HG02938 (cell line): ENCODE data around the gene TMEM256.
"Not testable (repeated sequence)": the region's sequence is repeated elsewhere in the genome, so short reads cannot be mapped to it uniquely, and the experiment has no call there.

Experiments
- ATAC-seq: cut with Tn5 transposase; IDR thresholded peaks from one replicate; pipeline ENCODE4 v1.9.1; 2021; ENCODE audit warnings: mild to moderate bottlenecking, moderate library complexity; ENCODE audit not compliant: unreplicated experiment

TMEM256 gene

DNA sequence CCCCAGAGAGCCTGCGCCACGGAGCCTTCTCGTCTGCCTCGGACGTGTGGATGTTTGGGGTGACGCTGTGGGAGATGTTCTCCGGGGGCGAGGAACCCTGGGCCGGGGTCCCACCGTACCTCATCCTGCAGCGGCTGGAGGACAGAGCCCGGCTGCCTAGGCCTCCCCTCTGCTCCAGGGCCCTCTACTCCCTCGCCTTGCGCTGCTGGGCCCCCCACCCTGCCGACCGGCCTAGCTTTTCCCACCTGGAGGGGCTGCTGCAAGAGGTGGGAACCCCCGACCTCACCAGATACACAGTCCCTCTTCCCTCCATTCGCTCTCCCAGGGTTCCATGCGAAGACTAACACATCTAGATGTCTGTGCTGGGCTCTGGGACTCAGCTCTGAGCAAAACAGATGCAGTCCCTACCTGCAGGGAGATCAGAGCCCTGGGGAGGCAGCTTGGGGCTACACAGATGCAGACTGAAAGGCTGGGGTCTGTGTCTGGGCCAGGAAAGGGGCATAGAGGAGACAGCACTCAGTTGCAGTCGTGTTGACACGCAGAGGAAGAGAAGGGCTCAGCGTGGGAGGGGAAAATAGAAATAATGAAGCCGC lies 19.3 kb downstream of the TMEM256 start:
- no peak for ATAC-seq

DNA sequence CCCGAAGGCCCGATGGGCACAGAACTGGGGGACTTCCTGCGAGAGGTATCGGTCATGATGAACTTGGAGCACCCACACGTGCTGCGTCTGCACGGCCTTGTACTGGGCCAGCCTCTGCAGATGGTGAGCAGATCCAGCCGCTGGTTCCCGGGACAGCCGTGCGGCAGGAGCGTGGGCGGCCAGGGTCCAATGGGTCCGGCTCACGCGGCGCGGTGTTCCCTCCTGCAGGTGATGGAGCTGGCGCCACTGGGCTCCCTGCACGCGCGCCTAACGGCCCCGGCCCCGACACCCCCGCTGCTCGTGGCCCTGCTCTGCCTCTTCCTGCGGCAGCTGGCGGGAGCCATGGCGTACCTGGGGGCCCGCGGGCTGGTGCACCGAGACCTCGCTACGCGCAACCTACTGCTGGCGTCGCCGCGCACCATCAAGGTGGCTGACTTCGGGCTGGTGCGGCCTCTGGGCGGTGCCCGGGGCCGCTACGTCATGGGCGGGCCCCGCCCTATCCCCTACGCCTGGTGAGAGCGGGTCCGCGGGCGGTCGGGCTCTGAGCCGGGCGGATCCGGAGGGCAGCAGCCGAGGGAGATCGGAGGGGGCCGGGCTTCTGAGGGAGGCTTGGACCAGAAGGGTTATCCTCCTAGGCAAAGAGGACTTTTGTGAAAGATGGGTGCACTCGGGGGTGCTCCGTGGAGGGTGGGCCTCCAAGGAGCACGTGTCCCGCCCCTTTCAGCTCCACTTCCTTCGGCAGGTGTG lies 20.0 kb downstream of the TMEM256 start:
- ATAC-seq: no peak

DNA sequence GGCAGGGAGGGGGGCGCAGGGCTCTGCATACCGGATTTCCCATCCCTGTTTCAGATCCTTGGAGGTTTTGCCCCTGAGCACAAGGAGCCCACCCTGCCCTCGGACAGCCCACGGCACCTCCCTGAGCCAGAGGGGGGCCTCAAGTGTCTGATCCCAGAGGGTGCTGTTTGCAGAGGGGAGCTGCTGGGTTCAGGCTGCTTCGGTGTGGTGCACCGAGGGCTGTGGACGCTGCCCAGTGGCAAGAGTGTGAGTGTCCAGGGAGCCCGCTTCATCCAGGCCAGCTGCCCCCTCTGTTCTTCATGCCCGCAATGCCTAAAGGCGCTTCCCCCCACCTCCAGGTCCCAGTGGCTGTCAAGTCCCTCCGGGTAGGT lies 20.5 kb downstream of the TMEM256 start:
- ATAC-seq: no peak

DNA sequence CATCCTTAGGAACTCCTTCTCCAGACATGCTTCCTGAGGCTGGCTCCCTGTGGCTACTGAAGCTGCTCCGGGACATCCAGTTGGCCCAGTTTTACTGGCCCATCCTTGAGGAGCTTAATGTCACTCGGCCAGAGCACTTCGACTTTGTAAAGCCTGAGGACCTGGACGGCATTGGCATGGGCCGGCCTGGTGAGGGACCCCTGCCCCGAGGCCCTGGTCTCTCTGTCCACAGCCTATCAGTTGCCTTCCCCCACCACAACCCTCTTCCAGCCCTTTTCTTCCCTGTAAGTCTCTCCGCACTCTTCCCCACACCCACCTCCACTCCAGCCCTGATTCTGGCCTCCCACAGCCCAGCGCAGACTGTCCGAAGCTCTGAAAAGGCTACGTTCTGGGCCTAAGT lies 21.0 kb downstream of the TMEM256 start:
- ATAC-seq: no peak

DNA sequence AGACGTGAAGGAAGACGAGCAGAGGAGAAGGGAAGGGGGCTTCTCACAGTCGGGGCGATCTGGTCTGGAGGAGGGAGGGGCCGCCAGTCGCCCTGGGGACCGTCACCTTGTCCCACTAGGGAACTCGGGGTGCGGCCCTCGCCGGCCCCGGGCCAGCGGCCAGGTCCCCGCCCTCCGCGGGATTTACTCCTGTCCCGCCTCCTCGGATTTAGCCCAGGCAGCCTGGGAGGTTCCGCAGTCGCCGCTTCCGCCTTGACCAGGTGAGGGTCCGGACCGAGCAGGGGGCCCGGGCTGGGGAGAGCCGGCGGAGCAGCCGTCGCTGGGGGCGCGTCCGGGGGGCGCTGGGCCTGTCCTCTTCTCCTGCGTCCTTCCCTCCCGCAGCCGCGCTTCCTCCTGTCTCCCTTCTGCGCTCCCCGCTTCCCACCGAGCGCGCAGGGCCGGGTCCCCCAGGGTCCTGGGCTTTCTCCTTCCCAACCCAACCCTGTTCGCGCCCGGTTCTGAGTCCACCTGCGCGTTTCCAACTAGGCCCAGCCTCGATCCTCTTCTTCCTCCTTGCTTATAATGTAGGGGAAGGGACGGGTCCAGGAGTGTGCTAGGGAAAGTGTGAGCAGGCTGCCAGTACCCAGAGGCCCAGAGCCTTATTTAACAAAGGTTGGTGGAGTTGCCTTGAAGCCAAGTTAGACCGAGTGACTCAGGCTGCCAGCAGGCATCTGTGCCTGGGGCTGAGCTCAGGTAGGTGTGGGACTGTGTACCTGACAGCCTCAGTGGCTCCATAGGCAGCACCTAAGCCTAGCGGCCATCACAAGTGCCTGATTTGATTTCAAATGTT lies 22.8 kb downstream of the TMEM256 start, which contains the start of gene TNK1:
Gene TNK1 (plus strand): TSS at position 235 of the 829 bp plus-strand sequence. CDS start 1,838 bp downstream, outside the sequence.
- no peak for ATAC-seq

DNA sequence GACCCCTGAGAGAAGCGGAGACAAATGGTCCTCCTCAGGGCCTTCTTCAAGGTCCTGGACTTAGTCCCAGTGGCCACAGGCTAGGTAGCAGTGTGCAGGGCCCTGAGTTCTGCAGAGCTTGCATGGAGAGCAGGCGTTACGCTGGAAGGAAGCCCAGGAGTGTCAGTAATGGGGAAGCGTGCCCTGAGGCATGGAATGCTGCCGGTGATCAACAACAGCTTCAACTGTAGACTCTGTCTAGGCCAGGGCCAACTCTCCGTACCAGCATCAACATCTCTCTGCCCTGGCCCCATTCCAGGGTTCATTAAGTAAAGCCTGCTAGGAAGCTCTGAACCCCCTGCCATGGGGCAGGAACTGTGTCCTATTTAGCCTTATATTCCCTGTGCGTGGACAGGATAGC lies 23.6 kb downstream of the TMEM256 start:
- no peak for ATAC-seq

DNA sequence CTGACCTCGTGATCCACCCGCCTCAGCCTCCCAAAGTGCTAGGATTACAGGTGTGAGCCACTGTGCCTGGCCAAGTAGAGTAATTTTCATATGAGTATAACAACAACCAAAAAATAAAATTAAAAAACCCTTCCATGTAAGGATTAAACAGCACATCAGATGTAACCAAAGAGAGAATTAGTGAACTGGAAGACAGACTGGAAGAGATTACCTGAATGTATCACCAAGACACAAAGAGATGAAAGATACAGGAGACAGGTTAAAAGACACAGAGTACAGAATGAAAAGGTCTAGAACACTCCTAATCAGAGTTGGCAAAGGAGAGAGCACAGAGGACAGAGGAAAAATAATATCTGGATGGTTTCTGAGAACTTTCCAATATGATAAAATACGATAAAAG lies 24.8 kb downstream of the TMEM256 start:
- no peak for ATAC-seq

DNA sequence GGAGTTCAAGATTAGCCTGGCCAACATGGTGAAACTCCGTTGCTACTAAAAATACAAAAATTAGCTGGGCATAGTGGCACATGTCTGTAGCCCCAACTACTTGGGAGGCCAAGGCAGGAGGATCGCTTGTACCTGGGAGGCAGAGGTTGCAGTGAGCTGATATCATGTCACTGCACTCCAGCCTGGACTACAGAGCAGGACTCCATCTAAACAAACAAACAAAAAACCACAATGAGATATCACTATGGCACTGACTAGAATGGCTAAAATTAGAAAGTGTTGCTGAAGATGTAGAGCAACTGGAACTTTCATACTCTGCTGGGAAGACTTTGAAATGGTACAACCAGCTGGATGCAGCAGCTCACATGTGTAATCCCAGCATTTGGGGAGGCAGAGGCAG lies 29.5 kb downstream of the TMEM256 start:
- no peak for ATAC-seq

DNA sequence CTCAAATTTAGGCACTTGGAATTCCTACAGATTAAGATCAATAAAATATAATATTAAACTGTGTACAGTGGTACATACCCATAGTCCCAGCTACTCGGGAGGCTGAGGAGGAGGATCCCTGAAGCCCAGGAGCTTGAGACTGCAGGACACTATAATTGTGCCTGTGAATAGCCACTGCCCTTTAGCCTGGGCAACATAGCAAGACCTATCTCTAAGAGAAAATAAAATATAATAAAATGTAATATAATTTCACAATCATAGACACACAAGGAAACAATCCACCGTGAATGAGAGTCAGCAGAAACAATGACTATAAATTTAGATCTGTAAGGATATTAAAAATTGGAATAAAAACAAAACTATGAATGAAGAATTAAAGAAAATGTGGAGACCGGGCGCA lies 33.0 kb downstream of the TMEM256 start:
- ATAC-seq: no peak

DNA sequence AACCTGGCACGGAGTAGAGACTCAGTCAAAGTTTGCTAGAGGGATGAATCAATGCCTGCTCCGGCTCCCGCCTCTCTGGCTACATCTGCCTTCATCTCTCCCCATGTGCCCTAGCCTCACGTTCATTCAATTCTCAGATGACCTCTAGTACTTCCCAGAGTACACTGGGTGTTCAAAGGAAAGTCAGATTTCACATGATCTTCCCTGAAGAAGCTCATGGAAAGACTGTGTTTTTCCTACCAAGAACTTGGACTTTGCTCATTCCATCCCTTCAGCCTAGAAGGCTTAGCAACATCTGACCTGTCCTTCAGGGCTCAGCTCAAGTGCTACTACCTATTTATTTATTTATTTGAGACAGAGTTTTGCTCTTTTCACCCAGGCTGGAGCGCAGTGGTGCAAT lies 34.1 kb downstream of the TMEM256 start:
- no peak for ATAC-seq

DNA sequence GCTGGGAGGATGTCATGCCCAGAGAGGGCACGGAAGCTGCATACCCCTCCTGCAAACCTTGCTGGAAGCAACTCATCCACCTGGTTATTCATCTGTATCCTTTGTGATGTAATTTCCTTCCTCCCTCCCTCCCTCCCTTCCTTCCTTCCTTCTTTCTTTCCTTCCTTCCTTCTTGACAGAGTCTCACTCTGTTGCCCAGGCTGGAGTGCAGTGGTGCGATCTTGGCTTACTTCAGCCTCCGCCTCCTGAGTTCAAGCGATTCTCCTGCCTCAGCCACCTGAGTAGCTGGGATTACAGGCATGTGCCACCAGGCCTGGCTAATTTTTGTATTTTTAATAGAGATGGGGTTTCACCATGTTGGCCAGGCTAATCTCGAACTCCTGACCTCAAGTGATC lies 35.3 kb downstream of the TMEM256 start:
- not testable (repeated sequence) for ATAC-seq

DNA sequence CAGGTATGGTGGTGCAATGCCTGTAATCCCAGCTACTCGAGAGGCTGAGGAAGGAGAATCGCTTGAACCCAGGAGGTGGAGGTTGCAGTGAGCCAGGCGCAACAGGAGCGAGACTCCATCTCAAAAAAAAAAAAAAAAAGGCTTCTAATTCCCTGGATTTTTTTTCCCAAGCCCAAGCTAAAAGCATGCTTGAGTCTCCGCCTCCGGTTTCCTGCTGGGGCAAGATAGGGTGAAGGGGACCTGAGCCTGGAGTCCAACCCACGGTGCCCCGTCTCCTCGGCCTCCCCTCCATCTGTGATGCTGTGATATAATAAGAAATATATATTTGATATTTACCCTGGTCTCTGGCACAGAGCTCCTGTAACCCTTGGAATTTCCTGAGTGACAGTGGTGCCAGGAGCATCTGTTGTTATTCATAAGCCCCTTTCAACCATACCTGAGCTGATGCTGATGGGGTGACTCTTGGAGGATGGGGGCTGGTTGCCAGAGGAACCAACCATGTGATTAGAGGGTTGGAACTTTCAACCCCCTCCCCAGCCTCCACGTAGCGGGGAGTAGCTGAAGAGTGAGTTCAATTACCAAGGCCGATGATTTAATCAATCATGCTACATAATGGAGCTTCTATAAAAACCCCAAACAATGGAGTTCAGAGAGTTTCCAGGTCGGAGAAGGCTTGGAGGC lies 35.8 kb downstream of the TMEM256 start:
- ATAC-seq: no peak

DNA sequence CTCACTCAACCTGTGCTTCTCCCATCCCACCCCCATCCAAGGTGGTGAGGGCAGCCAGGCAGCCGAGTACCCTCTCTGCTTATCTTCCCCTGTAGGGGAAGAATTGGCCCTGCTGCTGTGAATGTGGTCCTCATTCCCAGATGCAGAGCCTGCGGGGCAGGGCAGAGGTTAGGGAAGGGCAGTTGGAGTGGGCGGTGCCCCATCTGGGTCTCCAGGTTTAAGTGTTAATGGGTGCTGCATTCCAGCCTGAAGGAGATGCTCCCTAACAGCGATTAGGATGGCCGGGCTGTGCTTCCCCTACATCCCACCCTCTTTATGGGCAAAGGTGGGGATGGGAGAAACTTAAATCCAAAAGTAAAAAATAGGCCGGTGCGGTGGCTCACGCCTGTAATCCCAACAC lies 36.8 kb downstream of the TMEM256 start:
- ATAC-seq: no peak

DNA sequence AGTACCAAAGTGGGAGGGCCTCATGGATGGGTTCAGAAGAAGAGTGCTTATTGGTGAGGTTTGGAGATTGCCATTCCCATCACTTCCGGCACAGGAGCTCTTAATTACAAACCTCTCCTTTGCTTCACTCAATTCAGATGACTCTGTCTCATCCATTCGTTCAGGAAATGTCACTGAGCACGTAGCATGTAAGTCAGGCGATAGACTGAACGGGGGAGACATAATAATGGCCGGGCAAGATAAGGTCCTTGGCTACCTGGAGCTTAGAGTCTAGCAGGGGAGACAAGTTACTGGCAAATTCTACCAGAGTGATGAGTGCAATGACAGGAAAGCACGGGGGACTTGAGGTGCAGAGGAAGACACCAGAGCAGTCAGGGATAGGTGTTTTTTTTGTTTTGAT lies 37.9 kb downstream of the TMEM256 start:
- not testable (repeated sequence) for ATAC-seq

DNA sequence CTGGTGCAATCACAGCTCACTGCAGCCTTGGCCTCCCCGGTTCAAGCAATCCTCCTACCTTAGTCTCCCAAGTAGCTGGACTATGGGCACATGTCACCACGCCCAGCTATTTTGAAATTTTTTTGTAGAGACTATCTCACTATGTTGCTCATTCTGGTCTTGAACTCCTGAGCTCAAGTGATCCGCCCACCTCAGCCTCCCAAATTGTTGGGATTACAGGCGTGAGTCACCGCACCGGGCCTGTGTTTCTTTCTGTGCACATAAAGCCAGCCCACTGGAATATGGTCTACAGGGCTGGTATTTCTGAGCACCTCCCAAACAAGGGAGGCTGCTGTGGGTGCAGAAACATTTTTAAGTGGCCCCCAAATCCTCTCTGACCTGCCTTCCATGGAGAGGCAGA lies 40.6 kb downstream of the TMEM256 start:
- ATAC-seq: no peak

DNA sequence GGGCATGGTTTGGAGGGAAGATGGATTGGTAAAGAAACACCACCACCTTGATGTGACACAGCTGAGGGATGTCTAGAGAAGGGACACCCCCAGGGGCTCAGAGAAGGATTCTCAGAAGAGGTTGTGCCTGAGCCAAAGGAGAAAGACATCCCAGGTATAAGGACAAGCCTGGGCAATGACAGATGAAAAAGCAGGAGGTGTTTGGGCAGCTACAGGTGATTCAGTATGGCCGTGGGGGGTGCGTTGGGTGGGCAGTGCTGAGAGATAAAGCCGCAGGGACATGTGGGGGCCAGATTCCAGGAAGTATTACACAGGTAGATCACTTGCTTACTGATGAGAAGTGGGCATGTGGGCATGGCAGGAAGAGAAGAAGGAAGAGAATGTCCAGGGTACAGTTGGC lies 42.0 kb downstream of the TMEM256 start:
- ATAC-seq: no peak

DNA sequence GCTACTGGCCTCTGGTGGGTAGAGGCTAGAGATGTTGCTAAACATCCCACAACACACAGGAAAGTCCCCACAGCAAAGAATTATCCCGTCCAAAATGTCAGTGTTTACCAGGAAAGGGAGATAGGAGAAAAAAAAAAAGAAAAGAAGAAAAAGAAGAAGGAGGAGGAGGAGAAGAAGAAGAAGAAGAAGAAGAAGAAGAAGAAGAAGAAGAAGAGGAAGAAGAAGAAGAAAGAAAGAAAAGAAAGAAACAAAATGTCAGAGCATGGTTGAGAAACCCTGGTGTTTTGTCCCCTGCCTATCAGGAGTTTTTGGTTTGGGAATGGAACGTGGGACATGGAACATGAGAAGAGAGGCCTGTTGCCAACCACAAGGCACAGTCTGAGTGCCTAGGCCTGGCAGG lies 46.5 kb downstream of the TMEM256 start:
- no peak for ATAC-seq

DNA sequence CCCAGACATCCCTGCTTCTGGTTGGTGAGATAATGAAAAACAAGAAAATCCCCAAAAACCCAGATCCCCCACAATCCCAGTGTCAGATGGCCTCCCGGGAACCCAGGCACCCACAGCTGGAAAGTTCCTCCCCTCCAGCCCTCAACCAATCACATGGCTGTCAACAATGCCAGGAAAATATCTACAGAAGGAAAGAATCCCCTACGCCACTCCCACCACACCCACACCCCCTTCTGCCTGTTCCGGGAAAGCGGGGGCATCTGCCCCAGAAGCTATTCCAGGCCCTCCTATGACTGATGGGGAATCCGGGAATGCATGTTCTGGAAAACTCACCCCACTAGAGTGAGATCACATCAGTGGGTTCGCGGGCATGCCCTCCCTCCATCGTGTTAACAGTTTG lies 47.1 kb downstream of the TMEM256 start:
- ATAC-seq: no peak

DNA sequence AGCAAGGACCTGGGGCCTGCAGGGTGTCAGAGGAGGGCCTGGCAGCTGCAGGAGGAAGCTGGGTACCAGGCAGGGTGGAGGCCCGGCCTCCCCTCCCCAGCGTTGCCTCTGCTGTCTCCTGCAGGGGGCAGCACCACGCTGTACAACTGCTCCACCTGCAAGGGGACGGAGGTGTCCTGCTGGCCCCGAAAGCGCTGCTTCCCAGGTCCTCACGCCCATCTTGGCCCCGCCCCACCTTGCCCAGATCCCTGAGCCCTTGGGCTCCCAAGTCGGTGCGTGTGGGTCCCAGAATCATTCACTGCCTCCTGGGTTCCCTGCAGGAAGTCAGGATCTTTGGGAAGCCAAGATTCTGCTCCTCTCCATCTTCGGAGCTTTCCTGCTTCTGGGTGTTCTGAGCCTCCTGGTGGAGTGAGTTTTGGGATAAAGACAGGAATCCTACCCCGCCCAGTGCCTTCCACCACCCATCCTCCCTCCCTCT lies 47.8 kb downstream of the TMEM256 start:
- no peak for ATAC-seq

DNA sequence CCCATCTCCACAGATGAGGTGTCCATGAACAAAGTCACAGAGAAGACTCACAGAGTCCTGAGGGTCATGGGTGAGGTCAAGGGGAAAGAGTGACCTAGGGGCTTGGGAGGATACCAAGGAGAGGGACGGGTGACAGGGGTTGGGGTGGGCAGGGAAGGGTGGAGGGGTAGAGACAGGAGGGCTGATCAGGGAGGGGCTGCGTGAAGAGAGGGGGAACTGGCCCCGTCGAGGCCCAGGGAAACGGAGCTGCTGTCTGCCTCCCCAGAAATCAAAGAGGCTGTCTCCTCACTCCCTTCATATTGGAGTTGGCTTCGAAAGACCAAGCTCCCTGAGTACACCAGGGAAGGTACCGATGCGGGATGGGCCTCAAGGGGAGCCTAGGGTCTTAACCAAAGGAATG lies 48.3 kb downstream of the TMEM256 start:
- no peak for ATAC-seq

DNA sequence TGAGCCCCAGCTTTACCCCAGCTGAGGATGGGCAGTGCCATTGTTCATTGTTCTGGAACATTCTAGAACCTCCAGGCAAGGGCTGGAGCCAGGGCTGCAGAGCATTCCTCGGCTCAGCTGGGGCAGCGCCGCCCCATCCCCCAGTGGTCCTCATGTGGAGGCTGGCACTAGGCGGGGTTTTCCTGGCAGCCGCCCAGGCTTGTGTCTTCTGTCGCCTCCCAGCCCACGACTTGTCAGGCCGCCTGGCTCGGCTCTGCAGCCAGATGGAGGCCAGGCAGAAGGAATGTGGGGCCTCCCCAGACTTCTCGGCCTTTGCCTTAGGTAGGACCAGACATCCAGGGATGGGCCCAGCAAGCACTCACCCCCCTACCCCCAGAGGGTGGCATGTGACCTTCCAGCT lies 48.8 kb downstream of the TMEM256 start, which contains the start of gene TMEM95:
Gene TMEM95 (plus strand): TSS at position 104 of the 400 bp plus-strand sequence. CDS start 49 bp downstream, at position 153.
- no peak for ATAC-seq
